Ishikawa (cell line): ENCODE measurements around the gene DAND5.

ENCODE experiments used
- CEBPB ChIP-seq: IDR thresholded peaks from 2 replicates; pipeline ENCODE4 v1.6.1; 2012
- CREB1 ChIP-seq: IDR thresholded peaks from 2 replicates; pipeline ENCODE4 v1.6.1; 2012; ENCODE audit warnings: low read depth
- EGR1 ChIP-seq: IDR thresholded peaks from 2 replicates; pipeline ENCODE4 v1.6.1; 2012
- EP300 ChIP-seq: IDR thresholded peaks from 2 replicates; pipeline ENCODE4 v1.6.1; 2012; ENCODE audit warnings: borderline replicate concordance
- FOXM1 ChIP-seq: IDR thresholded peaks from 2 replicates; pipeline ENCODE4 v1.6.1; 2012; ENCODE audit warnings: low read depth, borderline replicate concordance
- MAX ChIP-seq: IDR thresholded peaks from 2 replicates; pipeline ENCODE4 v1.6.1; 2012
- NFIC ChIP-seq: IDR thresholded peaks from 2 replicates; pipeline ENCODE4 v1.6.1; 2012
- RAD21 ChIP-seq: IDR thresholded peaks from 2 replicates; pipeline ENCODE4 v1.6.1; 2012; ENCODE audit warnings: low read depth
- REST ChIP-seq: IDR thresholded peaks from 2 replicates; pipeline ENCODE4 v1.6.1; 2012; ENCODE audit warnings: low read depth, mild to moderate bottlenecking
- TAF1 ChIP-seq: IDR thresholded peaks from 2 replicates; pipeline ENCODE4 v1.6.1; 2012; ENCODE audit warnings: low read depth, mild to moderate bottlenecking
- TCF12 ChIP-seq: IDR thresholded peaks from 2 replicates; pipeline ENCODE4 v1.6.1; 2012; ENCODE audit warnings: low read depth
- TEAD4 ChIP-seq: IDR thresholded peaks from 2 replicates; pipeline ENCODE4 v1.6.1; 2012
- YY1 ChIP-seq: IDR thresholded peaks from 2 replicates; pipeline ENCODE4 v1.6.1; 2012; ENCODE audit warnings: low read depth
- ZBTB7A ChIP-seq: IDR thresholded peaks from 2 replicates; pipeline ENCODE4 v1.6.1; 2012; ENCODE audit warnings: low read depth
- TF ChIP-seq, protein P1 (sequence below): IDR thresholded peaks from 2 replicates; pipeline ENCODE4 v1.6.1; 2012

Gene DAND5

DNA sequence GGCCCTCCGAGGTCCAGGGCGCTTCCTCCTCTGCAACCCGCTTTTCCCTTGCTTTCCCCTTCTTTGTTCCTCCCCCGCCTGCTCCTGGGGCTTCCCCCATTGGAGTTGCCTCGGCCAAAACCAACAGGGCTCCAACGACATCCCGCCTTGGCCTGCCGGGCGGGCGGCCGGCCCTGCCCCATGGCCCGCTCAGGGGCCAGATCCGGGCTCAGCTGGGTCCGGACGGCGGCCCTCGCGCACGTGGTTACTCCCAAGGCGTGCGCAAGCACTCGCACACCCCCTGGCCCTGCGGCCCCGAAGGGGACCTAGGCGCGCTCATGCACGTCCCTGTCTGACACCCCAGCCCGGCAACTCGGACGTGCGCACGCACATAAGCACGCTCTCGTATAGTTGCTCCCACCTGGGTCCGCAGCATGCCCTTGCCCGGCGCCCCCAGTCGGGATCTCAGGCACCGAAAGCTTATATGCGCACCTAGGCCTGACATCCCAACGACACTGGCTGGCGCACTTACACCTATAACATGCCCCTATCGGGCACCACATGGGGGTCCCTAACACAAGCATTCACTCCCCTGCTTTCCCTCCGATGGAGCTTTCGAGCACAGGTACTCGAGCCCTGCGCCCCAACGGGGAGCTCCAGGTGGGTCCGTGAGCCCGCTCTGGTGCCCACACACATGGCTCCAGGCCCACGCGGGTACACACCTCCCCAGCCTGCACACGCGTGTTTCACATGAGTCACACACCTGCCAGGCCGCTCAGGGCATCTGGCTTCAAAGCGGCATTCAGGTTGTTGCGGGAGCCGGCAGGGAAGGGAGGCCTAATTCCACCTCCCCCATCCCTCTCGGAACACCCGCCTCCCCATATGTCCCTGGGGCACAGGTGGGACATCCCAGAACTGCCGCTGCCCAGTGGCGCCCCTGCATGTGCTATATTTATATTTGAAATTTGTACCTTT is 40.9 kb downstream of the DAND5 start:
- TF ChIP-seq CEBPB (no peak), ZBTB7A (no peak), NFIC (no peak), RAD21 (no peak), FOXM1 (no peak), EP300 (no peak), YY1 (no peak), TAF1 (no peak), TCF12 (no peak), MAX (no peak)

DNA sequence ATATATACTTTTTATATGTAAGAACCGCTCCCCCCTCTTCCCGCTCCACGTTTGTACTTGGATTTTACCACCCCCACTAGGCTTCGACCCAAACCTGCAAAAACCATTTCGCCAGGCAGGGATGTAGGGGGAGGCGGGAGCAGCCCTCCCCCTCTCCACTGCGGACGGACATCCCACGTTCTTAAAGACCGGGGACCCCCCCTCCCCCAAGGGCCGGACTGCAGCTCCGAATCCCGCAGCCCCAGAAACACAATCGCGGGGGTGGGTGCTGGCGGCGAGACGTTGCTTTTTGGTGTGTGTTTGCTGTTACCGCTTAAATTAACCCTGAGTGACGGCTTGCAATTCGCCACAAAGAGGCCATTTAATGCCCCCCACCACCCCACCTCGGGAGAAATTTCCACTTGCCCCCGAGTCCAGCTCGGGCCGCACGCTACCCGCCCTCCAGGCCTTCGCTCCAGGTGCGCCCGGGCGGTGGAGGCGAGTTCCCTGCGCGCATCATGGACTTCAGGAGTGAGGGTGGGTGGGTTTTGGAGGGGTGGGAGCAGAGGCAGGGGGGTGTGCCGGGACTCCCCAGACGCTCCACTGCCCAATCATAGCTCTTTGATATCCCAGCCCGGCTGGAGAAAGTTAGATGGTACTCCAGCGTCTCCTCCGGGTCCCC is 41.7 kb downstream of the DAND5 start:
- TF ChIP-seq FOXM1 (no peak), REST (no peak), CREB1 (no peak)

DNA sequence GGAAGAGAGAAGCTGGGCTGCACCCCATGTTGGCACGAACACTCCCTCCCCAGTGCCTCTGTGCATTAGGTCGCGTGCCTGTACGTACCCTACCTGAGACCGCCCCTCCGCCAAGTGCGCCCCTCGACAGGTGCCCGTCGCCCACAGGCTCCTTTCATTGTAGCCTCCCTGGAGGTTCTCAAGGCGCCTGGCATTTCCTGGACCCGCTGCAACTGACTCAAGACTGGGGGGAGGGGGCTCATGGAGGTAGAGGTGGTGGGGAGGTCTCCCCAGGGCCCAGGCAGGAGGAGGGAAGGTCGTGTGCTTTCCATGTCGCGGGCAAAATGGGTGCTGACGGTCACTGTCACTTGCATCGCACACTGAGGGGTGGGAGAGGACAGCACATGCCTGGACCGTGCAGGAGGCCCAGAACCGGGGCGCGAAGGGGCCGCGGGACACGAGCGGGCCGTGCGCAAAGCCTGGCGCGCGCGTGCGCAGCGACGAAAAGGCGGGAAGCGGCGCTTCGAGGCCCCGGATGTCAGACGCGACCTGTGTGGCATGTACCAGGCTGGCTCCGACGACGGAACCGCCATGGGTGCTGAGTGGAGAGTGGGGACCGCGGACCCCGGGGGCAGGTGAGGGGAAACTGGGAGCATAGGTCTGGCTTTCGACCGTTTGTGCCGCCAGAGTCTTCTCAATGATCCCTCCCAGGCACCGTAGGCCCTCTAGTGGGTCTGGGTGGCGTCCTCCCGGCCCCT is 42.4 kb downstream of the DAND5 start:
- no peak for TF ChIP-seq MAX
- TF ChIP-seq FOXM1: no peak
- TF ChIP-seq CREB1: no peak
- TF ChIP-seq TEAD4: no peak

- TF ChIP-seq ZBTB7A: peak; percentile 25; the same call in 1 of the 2 replicates
- TF ChIP-seq MAX: no peak
These were observed 43.0 kb downstream of the DAND5 start for GRCh38 chr19:13012390-13012689.

DNA sequence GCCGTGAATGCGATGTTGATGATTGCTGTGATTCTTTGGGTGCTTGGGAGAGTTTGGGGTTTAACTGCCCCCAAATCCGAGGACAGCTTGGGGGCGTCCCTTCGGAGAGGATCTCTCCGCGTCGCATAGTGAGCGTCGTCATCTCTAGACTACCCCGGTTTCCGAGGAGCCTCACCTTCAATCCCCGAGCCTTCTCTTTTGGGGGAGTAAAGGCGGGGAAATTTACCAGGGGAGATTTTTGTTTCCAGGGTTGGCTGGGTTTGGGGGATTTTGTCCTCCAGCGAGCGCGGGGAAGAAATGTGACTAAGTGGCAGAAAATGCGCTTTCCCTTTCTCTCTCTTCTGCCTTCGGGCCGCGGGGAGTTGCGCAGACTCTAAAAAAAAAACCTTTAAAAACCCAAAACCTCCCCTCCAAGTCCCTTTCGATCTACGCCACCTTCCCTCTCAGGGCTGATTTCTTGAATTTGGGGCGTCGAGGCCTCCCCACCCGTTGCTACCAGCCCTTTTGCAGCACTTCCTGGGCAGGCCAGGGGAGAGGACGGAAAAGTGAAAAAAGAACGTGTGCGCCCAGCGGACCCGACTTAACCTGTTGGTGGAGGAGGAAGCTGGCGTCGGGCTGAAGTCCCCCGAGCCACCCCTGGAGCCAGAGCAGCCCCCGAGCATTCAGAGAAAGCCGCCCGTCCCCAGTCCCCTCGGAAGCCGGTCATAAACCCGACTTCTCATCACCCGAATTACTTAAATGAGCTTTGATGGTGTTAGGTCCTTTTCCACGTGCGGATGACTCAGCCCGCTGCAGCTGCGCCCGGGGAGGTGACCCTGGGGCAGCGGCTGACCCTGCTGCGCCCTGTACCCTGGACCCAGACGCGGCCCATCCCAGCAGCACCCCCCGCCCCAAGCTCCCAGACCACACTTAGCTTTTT is 43.6 kb downstream of the DAND5 start:
- TF ChIP-seq EP300: no peak
- no peak for TF ChIP-seq YY1
- TF ChIP-seq ZBTB7A: peak; percentile 14; the same call in 1 of the 2 replicates

- no peak for TF ChIP-seq CEBPB
- TF ChIP-seq YY1: no peak
- no peak for TF ChIP-seq FOXM1
These were observed 44.3 kb downstream of the DAND5 start for GRCh38 chr19:13013649-13014048.

- no peak for TF ChIP-seq TAF1
- no peak for TF ChIP-seq CEBPB
- TF ChIP-seq, protein P1, sequence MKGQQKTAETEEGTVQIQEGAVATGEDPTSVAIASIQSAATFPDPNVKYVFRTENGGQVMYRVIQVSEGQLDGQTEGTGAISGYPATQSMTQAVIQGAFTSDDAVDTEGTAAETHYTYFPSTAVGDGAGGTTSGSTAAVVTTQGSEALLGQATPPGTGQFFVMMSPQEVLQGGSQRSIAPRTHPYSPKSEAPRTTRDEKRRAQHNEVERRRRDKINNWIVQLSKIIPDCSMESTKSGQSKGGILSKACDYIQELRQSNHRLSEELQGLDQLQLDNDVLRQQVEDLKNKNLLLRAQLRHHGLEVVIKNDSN: no peak
- no peak for TF ChIP-seq YY1
- TF ChIP-seq EGR1: no peak
- TF ChIP-seq EP300: no peak
These were observed 44.9 kb downstream of the DAND5 start for GRCh38 chr19:13014101-13014920.
